HG03520 (cell line): ENCODE measurements around the gene SGSM2.

Experiments
- ATAC-seq: cut with Tn5 transposase; IDR thresholded peaks from one replicate; pipeline ENCODE4 v1.9.1; 2021; ENCODE audit warnings: mild to moderate bottlenecking, moderate library complexity; ENCODE audit not compliant: unreplicated experiment

SGSM2 gene

DNA sequence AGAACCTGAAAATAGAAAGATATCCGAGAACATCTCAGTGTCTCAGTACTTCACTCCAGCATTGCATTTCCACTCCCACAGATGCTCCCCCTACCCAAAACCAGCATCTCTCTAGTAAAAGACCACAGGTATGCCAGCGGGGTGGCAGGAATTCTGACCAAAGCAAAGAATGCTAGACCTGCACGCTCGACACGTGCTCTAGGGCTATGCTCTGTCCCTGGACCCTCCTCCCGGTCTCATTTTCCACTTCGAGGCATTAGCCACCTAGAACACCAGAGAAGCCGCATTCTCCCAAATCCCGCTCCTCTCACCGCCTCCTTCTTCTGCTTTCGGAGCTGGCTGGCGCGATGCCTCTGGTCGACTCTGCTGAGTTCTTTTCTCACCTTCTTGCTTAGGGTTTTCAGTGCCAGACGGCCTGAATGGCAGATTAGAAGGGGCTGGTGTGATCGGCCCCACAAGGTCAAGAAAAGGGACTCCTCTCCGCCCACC, 1.5 kb upstream of the SGSM2 start:
- ATAC-seq, result no peak

DNA sequence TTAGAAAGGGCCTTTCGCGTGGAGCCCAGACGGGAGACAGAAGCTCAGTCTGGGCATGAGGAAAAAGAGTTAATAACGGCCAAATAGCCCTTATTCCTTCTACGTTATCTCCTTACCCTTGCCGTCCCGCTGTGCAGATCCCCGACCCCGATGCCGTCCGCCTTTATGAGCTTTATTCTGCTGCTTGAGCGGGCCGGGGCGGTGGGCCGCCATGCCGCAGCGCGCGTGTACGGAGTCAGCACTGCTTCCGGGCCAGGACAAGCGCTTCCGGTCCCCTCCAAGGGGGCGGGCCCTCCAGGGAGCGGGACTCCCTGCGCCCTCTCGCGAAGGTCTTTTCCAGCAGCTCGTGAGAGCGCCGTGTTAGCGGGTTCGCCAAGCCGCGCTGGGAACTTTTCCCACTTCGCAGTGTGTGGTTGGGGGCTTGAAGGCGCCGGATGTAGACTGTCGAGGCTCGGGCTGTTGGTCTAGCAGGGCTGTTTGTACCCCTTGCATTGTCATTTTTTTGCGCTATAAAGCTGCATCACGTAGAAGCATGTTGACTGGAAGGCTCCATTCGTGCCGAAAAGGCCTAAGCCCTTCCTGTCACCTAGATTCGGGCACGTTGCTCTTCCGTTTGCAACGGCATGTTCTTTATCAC, 968 bp upstream of the SGSM2 start, which contains the start of gene TSR1:
Gene TSR1 (minus strand): TSS at position 243 of the 637 bp plus-strand sequence. CDS start 30 bp downstream, at position 213.
- ATAC-seq, result peak; percentile 80

DNA sequence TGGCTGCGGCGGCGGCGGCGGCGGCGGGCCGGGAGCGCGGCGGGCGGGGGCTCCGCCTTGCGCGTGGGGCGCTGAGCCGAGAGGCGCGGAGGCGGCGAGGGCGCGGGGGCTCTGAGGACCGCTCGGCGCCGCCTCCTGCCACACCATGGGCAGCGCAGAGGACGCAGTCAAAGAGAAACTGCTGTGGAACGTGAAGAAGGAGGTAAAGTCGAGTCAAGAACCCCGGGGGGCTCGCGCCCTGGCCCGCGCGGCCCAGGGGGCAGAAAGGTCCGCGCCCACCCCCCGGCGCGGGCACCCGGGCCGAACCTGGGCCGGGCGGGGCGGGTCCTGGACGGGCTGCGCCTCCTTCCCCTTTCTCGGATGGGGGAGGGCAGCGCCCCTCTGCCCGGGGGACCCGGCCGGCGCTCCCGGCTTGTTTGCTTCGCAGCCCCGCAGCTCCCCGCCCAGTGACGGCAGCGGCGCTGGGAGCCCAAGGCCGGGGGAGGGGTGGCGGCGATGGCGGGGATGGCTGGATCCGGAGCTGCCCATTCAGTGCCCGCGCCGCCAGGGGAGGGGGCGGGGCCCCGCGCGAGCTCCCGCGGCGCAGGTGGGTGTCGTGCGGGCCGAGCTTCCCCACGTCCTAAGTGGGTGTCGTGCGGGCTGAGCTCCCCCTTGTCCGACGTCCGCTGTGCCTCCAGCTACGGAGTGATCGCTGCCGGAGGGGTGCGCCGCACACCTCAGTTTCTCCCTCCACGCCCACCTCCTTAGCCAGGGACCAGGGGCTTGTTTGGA, 428 bp downstream of the SGSM2 start:
- ATAC-seq, result peak; percentile 17

DNA sequence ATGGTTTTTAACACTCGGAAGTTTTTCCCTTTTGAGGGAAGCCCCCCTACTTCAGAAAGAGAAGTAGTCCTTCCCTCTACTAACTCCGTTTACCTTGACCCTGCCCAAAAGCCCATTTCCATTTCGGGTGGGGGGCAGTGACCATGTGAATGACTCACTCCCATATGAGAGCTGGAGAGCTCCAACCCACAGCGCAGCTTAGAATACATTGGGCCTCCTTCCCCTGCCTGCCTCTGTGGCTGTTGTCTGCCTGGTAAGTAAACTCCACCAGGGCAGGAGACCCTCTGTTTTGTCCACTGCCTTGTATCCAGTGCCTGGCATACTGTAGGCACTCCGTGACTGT, 985 bp downstream of the SGSM2 start:
- no peak for ATAC-seq

DNA sequence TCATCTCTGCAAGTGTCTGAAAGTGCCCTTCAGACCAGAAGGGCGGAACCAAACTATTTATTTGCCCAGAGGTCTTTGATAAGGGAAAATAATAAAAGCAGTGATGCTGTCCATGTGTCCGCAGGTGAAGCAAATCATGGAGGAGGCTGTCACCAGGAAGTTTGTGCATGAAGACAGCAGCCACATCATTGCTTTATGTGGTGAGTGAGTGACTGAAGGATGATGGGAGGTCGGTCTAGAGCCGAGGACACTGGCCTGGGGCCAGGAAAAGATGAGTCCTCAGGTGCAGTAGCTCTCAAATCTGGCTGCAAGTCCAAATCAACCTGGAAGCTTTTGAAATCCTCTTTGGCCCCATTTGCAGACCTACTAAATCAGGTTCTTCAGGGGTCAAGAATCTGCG, 6.1 kb downstream of the SGSM2 start:
- no peak for ATAC-seq

DNA sequence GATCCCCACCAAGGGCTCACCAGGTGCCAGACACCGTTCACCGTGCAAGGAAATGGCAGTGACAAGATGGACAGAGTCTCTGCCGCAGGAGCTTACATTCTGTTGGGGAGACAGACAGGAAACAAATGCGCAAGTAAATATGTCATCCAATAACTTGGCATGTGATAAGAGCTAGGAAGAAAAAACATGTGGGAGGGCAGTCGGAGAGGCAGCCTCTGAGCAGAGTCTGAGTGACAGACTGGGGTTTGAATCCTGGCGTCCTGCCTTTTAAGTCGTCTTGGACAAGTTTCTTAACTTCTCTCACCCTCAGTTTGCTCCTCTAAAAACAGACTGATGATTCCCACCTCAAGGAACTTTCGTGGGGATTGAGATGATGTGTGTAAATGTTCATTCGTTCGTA, 7.2 kb downstream of the SGSM2 start:
- no peak for ATAC-seq

DNA sequence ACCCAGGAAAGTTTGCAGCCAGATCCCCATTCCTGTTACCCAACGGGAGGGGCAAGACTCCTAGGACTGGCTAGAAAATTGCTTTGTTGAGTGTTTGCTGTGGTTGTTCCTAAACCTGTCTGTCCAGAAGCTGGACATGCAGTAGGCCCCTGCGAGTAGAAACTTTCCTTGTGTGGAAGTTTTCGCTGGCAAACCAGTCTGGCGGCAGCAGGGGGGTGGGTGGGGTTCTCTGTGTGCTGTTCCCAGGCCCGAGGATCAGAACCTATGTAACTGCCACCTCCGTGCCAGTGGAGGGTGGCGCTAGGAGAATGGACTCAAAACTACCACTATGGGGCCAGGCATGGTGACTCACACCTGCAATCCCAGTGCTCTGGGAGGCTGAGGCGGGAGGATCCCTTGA, 9.2 kb downstream of the SGSM2 start:
- no peak for ATAC-seq

DNA sequence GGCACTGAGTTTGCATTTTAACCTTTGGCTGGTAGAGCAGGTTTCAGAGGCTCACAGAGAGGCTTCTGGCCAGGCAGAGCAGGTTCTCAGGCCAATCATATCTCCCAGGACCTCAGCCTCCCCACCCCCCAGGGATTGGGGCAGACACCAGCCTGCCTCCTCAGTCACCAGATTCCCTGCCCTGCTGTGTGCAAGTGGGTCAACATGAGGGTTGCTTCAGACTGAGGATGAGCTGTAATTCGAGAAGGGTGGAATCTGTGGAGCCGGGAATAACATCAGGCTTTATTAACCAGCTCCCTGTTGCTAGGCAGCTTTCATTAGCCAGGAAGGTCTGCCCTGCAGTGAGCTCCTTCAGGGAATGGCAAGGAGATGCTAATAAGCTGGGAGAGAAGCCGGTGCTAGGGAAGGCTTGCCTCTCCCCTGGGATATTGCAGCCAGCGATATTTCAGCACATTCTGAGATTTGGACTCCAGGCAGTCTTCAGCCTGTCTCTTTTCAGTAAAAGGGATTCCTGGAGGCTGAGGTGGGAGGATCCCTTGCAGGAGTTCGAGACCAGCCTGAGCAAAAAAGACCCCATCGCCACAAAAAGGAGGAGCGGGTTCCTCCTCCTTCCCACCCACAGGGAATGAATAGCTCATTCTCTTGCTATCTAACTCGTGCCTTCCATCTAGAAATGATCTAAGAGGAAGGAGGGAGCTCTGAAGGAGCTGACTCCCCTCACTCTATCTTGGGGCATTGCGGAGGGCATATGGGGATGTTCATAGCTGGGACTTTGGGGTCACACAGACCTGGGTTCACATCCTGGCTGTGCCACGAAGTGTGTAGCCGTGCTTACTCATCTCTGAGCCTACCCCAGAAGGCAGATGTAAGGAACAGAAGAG, 10.7 kb downstream of the SGSM2 start:
- ATAC-seq, result no peak

DNA sequence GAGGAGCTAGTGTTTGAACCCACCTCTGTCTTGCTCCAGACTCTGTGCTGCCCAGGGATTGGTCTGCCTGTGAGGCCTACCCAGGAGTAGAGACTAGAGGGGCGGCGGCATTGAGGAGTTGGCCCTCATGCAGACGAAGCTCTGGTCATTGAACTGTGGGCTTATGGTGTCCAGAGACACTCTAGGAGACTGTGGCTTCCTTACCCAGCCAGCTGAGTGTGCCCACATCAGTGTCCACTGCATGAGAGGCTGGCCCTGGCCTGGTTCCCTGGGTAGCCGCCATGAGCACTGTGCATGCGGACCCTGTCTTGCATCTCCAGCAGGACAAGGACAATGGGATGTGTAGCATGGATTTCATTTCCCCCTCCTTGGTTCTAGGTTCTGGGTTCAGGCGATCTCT, 14.0 kb downstream of the SGSM2 start:
- no peak for ATAC-seq

DNA sequence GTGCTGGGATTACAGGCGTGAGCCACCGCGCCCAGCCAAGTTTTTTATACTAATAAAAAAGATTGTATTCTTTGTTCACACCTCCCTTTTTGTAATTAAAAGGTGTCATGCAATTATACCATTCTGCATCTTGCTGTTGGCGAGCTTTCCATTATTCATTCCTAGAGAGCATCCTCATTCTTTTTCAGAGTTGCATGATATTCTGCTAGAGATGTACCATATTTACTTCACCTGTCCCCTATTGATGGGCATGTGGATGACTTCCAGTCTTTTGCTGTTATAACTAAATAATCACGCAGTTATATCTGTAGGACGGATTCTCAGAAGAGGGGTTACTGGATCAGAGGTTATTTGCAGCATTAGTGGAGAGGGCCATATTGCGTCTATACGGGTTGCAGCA, 17.0 kb downstream of the SGSM2 start:
- no peak for ATAC-seq

DNA sequence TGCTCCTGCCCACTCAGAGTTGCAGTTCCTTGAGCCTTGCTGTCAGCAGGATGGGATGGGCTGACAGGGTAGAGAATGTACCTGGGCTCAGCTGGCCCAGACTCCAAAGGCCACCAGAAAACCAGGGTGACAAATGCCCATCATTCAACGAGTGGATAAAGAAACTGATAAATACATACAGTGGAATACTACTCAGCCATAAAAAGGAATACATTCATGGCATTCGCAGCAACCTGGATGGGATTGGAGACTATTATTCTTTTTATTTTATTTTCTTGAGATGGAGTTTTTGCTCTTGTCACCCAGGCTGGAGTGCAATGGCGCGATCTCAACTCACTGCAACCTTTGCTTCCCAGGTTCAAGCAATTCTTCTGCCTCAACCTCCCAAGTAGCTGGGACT, 19.9 kb downstream of the SGSM2 start:
- no peak for ATAC-seq

DNA sequence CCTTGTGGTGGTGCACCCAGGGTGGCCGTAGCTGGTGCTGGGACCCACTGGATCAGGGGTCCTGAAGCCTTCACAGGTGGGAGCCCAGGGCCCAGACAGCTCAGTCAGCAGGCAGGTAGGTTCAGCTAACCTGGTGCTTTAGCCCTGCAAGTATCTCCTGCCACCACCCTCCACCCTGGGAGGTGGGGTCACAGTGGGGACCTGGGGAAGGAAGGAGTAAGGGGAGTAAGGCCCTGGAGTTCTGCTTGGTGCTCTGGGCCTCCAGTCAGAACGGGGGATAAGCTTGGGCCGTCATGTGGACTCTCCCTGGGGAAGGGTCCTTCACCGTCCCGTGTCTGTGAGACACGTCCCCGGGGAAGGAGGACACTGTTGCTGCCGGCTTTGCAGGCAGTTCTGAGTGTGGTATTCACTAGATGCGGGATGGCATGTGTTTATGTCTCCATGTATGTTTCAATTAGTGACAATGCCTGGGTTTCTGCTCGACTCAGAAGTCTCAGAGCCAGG, 20.7 kb downstream of the SGSM2 start:
- ATAC-seq, result no peak

DNA sequence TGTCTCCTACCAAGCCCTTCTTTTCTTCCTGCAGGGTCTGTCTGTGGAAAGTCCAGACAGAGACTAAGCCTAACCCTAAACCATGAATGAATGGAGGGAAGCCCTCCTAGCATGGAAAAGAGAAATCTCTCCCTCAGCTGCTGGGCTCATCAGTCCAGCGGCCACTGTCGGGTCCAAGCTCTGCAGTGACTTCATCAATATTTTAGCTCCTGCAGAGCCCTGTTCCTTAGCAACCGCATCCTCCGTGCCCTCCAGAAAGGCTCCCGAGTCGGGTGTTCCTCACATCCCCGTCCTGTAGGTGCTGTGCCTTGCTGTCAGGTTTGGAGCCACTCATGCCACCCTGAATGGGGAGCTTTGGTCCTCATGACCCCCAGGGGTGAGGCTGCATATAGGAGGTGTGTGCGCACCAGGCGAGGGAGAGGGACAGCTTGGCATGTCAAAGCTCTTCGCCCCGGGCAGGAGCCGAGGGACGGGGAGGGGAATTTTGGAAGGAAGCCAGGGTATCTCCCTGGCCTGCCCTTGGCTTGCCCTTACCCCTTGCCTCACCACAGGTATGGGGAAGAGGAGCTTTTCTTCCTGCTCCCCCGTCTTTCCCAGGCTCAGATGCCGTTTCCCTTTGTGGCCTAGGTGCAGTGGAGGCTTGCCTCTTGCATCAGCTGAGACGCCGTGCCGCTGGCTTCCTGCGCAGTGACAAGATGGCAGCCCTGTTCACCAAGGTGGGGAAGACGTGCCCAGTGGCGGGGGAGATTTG, 23.9 kb downstream of the SGSM2 start:
- no peak for ATAC-seq

DNA sequence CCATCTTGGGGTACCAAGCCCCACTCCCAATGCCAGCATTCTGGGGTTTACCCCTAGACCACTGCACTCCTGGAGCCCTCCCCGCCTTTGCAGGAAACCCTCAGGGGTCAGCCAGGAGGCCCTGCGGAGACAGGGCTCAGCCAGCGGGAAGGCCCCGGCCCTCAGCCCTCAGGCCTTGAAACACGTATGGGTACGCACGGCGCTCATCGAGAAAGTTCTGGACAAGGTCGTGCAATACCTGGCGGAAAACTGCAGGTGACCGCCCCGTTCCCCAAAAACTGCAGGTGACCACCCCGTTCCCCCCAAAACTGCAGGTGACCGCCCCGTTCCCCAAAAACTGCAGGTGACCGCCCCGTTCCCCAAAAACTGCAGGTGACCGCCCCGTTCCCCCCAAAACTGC, 24.7 kb downstream of the SGSM2 start:
- ATAC-seq, result no peak

DNA sequence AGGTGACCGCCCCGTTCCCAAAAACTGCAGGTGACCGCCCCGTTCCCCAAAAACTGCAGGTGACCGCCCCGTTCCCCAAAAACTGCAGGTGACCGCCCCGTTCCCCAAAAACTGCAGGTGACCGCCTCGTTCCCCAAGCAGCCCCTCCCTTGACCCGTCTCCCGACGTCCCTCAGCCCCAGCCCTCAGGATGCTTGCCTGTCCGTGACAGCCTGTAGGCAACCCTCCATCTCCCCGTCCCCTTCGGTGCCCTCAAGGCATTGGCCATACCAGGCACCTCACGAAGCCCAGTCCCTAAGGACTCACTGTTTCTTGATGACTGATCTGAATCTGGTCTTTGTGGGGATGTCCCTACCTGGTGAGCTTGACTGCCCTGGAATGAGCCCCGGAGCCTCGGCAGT, 25.1 kb downstream of the SGSM2 start:
- ATAC-seq, result no peak

DNA sequence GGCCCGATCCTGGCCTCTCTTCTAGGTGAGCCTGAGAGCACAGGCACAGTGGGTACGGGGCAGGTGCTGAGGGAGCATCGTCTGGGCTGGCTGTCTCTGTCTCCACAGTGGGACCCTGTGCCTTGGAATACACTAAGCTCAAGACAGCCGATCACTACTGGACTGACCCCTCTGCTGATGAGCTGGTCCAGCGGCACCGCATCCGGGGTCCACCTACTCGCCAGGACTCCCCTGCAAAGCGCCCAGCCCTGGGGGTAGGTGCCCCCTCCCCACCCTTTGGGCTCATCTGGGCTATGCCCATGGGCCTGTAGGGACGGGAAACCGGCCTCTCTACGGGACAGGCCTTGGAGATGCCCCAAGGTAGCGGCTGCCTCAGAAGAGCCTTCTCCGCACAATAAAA, 25.6 kb downstream of the SGSM2 start:
- no peak for ATAC-seq

DNA sequence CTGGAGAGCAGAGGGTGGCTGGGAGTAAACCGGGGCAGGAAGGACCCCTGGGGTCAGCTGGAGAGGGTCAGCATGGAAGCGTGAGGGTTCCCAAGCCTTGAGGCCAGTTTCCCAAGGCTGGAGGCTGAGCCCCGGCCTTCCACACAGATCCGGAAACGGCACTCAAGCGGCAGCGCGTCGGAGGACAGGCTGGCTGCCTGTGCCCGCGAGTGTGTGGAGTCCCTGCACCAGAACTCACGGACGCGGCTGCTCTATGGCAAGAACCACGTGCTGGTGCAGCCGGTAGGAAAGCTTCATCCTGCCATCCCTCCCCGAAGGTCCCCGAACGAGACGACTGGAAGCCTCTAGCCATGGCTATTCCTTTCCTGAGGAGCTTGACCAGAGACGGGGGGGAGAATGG, 26.0 kb downstream of the SGSM2 start:
- ATAC-seq, result no peak

DNA sequence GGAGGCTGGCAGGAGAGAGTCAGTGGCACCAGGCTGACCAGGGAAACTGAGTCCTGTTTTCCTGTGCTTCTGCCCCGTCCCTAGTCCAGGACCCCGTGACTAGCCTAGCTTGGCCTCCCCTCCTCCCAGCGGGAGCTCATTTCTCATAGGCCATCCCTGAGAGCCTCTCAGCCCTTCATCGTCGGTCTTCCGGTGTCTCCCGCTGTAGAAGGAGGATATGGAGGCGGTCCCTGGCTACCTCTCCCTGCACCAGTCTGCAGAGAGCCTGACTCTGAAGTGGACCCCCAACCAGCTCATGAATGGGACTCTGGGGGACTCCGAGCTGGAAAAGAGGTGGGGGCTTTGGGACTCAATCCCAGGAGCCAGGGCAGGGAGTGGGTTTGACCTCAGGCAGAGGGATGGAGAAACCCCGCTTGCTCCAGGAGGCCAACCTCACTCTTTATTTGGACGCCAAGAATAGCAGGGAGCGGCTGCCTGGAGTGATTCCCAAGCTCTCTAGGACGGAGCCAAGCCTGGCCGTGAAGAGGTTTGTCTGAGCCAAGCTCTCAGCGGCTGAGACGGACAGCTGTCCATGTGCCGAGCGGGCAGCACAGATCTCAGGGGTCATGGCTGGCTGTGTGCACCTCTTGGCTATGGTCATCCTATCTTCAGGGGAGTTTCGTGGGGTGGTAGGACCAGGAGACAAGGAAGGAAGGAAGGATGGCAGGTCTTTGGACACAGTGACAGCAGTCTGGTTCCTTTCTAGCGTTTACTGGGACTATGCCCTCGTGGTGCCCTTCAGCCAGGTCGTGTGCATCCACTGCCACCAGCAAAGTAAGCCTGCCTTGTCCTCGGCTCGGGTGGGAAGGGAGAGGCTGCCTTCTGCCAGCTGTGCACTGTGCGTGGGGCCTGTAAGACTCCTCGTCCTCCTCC, 26.8 kb downstream of the SGSM2 start:
- ATAC-seq, result no peak

DNA sequence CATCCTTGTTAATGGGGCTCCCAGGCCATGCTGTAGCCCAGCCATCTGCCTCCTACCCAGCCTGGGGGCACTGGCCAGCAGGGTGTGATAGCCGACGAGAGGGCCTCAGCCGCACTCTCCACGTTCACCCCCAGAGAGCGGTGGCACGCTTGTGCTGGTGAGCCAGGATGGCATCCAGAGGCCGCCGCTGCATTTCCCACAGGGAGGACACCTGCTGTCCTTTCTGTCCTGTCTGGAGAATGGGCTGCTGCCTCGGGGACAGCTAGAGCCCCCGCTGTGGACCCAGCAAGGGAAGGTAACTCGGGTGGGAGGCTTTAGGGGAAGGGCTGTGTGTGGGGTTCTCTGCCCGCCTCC, 27.4 kb downstream of the SGSM2 start:
- ATAC-seq, result no peak

DNA sequence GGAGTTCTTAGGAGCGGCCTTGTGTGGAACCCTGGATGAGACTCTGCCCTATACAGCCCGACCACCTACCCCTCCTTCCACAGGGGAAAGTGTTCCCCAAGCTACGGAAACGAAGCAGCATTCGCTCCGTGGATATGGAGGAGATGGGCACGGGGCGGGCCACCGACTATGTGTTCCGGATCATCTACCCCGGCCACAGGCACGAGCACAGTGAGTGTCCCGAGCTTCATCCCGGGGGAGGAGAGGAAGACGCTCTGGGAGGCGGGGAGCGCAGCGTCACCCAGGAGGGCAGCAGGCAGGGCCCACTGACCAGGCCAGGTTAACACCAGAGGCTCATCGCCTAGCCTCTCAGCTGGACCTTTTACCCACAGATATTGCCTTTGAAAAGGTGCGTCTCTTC, 27.8 kb downstream of the SGSM2 start:
- ATAC-seq, result no peak
